Measurements from ENCODE around the gene VMP1.

DNA sequence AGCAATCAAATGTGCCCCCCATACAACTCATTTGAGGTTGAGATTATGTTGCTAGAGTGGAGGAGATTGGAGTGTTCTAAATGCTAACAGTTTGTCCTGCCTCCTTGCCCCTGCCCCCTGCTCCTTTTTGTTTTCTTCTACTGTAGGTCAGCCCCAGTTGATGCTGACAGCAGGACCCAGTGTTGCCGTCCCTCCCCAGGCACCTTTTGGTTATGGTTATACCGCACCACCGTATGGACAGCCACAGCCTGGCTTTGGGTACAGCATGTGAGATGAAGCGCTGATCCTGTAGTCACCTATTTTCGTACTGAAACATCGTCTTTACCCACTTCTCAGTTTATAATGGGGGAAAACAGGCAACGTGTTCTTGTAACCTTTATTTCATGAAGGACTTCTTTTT, 13.9 kb upstream of the VMP1 start:
- TF ChIP-seq, protein P1, sequence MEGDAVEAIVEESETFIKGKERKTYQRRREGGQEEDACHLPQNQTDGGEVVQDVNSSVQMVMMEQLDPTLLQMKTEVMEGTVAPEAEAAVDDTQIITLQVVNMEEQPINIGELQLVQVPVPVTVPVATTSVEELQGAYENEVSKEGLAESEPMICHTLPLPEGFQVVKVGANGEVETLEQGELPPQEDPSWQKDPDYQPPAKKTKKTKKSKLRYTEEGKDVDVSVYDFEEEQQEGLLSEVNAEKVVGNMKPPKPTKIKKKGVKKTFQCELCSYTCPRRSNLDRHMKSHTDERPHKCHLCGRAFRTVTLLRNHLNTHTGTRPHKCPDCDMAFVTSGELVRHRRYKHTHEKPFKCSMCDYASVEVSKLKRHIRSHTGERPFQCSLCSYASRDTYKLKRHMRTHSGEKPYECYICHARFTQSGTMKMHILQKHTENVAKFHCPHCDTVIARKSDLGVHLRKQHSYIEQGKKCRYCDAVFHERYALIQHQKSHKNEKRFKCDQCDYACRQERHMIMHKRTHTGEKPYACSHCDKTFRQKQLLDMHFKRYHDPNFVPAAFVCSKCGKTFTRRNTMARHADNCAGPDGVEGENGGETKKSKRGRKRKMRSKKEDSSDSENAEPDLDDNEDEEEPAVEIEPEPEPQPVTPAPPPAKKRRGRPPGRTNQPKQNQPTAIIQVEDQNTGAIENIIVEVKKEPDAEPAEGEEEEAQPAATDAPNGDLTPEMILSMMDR (IDR thresholded peaks at IDR 0.05; ENCODE audit: insufficient read depth, low read length) = no peak
- TF ChIP-seq POLR2AphosphoS5 (IDR thresholded peaks at IDR 0.05; ENCODE audit: low read depth) = no peak
- no peak for TF ChIP-seq SPI1 (IDR thresholded peaks at IDR 0.05; ENCODE audit: borderline replicate concordance, low read depth)
- TF ChIP-seq, protein P2, sequence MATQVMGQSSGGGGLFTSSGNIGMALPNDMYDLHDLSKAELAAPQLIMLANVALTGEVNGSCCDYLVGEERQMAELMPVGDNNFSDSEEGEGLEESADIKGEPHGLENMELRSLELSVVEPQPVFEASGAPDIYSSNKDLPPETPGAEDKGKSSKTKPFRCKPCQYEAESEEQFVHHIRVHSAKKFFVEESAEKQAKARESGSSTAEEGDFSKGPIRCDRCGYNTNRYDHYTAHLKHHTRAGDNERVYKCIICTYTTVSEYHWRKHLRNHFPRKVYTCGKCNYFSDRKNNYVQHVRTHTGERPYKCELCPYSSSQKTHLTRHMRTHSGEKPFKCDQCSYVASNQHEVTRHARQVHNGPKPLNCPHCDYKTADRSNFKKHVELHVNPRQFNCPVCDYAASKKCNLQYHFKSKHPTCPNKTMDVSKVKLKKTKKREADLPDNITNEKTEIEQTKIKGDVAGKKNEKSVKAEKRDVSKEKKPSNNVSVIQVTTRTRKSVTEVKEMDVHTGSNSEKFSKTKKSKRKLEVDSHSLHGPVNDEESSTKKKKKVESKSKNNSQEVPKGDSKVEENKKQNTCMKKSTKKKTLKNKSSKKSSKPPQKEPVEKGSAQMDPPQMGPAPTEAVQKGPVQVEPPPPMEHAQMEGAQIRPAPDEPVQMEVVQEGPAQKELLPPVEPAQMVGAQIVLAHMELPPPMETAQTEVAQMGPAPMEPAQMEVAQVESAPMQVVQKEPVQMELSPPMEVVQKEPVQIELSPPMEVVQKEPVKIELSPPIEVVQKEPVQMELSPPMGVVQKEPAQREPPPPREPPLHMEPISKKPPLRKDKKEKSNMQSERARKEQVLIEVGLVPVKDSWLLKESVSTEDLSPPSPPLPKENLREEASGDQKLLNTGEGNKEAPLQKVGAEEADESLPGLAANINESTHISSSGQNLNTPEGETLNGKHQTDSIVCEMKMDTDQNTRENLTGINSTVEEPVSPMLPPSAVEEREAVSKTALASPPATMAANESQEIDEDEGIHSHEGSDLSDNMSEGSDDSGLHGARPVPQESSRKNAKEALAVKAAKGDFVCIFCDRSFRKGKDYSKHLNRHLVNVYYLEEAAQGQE (IDR thresholded peaks at IDR 0.05; ENCODE audit: insufficient replicate concordance, low read depth) = no peak
